Measurements from ENCODE around the gene MKRN1. TPM values are rescaled to one million over a fixed set of nuclear protein-coding genes. Genes with fewer than 3 reads are reported as not detected.
A peak's percentile ranks its signal among the peaks of the same experiment; 100 is the strongest.

The MKRN1 gene, protein sequence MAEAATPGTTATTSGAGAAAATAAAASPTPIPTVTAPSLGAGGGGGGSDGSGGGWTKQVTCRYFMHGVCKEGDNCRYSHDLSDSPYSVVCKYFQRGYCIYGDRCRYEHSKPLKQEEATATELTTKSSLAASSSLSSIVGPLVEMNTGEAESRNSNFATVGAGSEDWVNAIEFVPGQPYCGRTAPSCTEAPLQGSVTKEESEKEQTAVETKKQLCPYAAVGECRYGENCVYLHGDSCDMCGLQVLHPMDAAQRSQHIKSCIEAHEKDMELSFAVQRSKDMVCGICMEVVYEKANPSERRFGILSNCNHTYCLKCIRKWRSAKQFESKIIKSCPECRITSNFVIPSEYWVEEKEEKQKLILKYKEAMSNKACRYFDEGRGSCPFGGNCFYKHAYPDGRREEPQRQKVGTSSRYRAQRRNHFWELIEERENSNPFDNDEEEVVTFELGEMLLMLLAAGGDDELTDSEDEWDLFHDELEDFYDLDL
- 28.2 and 31.2 TPM in 2 replicates for total RNA-seq (2012; rRNA removed)

GRCh38 chr7:140479062-140479738 lies at the start of gene MKRN1:
Gene MKRN1 (minus strand): TSS chr7:140479505. CDS start chr7:140479344, 161 bp downstream.
- Histone ChIP-seq H3K9me3 (replicated peaks; ENCODE audit: low read length) (no peaks in the 10 kb centered on the region), H3K4me3 (ENCODE audit: low read length) (peak within 1 kb of the TSS; percentile 89), H3K4me1 (ENCODE audit: control insufficient read depth, insufficient read depth, low read length) (peaks cover 3% of the 10 kb centered on the region), H3K36me3 (ENCODE audit: insufficient read depth, low read length) (no peaks in the 10 kb centered on the region), H3K27me3 (ENCODE audit: control insufficient read depth, insufficient read depth, low read length) (peaks cover 10% of the 10 kb centered on the region), H3K4me2 (ENCODE audit: low read length) (peak within 1 kb of the TSS; percentile 93), H3K9ac (ENCODE audit: low read depth, low read length) (peak within 1 kb of the TSS; percentile 93)

DNA sequence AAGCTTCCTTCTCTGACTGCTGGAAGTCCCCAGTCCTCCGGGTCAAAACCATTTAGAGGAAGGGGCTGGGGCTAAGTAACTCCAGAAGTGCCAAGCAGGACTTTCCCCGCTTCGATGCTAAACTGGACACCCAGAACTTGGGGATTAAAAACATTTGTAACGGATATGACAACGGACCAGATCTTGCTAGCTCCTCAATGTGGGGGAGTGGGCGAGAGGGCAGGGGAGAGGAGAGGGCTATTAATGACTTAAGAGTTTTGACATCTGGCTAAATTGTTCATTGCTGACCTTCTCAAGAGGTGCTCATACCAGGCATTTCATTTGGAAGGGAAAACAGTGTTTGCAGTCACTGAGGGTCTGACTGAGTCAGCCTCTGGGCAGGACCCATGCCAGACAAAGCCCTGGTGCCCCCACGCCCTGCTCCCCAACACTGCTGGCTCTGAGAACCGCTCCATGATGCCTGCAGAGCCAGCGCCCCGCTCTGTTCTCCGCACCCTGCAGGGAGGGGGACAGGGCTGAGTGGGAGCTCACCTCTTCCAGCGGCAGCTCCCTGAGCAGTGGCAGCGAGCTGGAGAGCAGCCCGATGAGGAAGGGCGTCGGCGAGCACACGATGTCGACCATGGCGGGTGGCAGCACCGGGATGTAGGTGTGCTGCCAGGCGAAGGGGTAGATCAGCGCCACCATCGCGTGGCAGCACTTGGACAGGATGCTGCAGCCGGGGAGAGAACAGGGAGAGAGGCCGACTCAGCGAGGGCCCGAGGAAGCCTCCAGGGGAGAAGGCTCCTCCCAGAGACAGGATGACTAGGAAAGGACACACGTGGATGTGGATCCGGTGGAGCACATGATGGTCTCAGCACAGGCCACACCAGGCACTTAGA lies 47.7 kb upstream of the MKRN1 start:
- no peak overlapping the region for H3K9ac ChIP-seq (ENCODE audit: low read depth, low read length)
- H3K4me3 ChIP-seq (ENCODE audit: low read length): no peak overlapping the region
- H3K36me3 ChIP-seq (ENCODE audit: insufficient read depth, low read length): no peaks in the 10 kb centered on the region

DNA sequence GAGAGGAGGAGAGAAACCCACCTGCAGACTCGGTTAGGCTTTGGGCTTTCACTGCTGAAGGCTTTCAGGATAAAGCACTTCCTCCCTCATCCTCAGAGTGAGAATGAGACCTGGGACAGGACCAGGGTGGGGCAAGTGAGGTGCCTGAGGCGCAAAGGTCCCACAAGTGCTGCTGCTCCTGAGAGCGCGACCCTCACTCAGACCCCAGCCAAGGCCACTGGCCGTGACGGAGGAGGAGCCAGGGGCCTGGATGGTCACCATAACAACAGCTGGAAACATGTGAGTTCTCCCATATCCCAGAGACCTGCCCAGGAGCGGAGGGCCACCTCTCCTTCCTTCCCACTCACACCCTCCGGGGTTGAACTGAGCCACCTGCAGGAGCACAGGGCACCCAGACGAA lies 46.9 kb upstream of the MKRN1 start:
- Histone ChIP-seq H3K36me3 (ENCODE audit: insufficient read depth, low read length) (no peaks in the 10 kb centered on the region), H3K4me3 (ENCODE audit: low read length) (no peak overlapping the region), H3K9ac (ENCODE audit: low read depth, low read length) (no peak overlapping the region)

More for the DNA sequence above, 47.7 kb upstream of the MKRN1 start:
- Histone ChIP-seq H3K27me3 (ENCODE audit: control insufficient read depth, insufficient read depth, low read length) (no peaks in the 10 kb centered on the region), H3K4me1 (ENCODE audit: control insufficient read depth, insufficient read depth, low read length) (no peaks in the 10 kb centered on the region), H3K9me3 (replicated peaks; ENCODE audit: low read length) (no peaks in the 10 kb centered on the region), H3K4me2 (ENCODE audit: low read length) (no peak overlapping the region)

DNA sequence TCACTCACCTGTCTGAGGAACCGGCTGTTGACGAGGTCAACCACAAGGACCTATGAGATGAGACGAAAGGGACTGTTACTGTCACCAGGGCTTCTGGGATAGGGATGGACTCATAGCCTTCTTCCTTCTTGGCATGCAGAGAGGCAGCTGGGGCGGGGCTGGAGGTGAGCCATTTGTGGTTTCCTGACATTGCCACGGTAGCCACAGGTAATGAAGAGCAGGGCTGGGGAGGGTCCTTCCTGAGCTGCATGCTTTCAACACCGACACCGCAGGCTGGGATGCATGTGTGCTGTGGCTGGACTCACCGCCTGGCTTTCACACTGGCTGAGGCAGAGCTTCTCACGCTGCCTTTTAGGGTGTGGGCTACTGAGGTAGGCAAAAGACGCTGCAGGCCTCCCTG lies 46.4 kb upstream of the MKRN1 start:
- H3K36me3 ChIP-seq (ENCODE audit: insufficient read depth, low read length): no peaks in the 10 kb centered on the region
- no peak overlapping the region for H3K4me3 ChIP-seq (ENCODE audit: low read length)
- no peak overlapping the region for H3K4me2 ChIP-seq (ENCODE audit: low read length)
- H3K9ac ChIP-seq (ENCODE audit: low read depth, low read length): no peak overlapping the region
- no peaks in the 10 kb centered on the region for H3K27me3 ChIP-seq (ENCODE audit: control insufficient read depth, insufficient read depth, low read length)
- H3K4me1 ChIP-seq (ENCODE audit: control insufficient read depth, insufficient read depth, low read length): no peaks in the 10 kb centered on the region
- no peaks in the 10 kb centered on the region for H3K9me3 ChIP-seq (replicated peaks; ENCODE audit: low read length)

More for the DNA sequence above, 46.9 kb upstream of the MKRN1 start:
- Histone ChIP-seq H3K4me1 (ENCODE audit: control insufficient read depth, insufficient read depth, low read length) (no peaks in the 10 kb centered on the region), H3K9me3 (replicated peaks; ENCODE audit: low read length) (no peaks in the 10 kb centered on the region), H3K27me3 (ENCODE audit: control insufficient read depth, insufficient read depth, low read length) (no peaks in the 10 kb centered on the region), H3K4me2 (ENCODE audit: low read length) (no peak overlapping the region)

DNA sequence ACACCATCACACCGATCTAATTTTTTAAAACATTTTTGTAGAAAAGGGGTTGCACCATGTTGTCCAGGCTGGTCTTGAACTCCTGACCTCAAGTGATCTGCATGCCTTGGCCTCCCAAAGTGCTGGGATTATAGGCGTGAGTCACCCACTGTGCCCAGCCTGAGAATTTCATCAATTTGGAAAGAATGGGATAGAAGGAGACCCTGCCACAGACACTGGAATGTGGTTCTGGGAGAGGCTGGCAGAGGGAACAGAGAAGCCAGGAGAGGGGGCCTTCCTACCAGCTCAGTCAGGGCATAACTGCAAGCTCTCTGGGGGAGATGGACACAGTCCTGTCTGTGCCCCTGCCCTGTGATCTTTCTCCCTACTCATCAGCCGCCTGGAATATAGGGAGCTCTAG lies 42.1 kb upstream of the MKRN1 start:
- H3K4me2 ChIP-seq (ENCODE audit: low read length): no peak overlapping the region
- H3K9me3 ChIP-seq (replicated peaks; ENCODE audit: low read length): no peaks in the 10 kb centered on the region
- H3K4me1 ChIP-seq (ENCODE audit: control insufficient read depth, insufficient read depth, low read length): no peaks in the 10 kb centered on the region
- H3K36me3 ChIP-seq (ENCODE audit: insufficient read depth, low read length): no peaks in the 10 kb centered on the region
- no peak overlapping the region for H3K9ac ChIP-seq (ENCODE audit: low read depth, low read length)
- H3K4me3 ChIP-seq (ENCODE audit: low read length): no peak overlapping the region
- H3K27me3 ChIP-seq (ENCODE audit: control insufficient read depth, insufficient read depth, low read length): no peaks in the 10 kb centered on the region

GRCh38 chr7:140519007-140519399 lies 39.7 kb upstream of the MKRN1 start:
- Histone ChIP-seq H3K4me2 (ENCODE audit: low read length) (no peak overlapping the region), H3K36me3 (ENCODE audit: insufficient read depth, low read length) (no peaks in the 10 kb centered on the region), H3K9me3 (replicated peaks; ENCODE audit: low read length) (no peaks in the 10 kb centered on the region), H3K9ac (ENCODE audit: low read depth, low read length) (no peak overlapping the region), H3K27me3 (ENCODE audit: control insufficient read depth, insufficient read depth, low read length) (no peaks in the 10 kb centered on the region), H3K4me1 (ENCODE audit: control insufficient read depth, insufficient read depth, low read length) (no peaks in the 10 kb centered on the region), H3K4me3 (ENCODE audit: low read length) (no peak overlapping the region)

DNA sequence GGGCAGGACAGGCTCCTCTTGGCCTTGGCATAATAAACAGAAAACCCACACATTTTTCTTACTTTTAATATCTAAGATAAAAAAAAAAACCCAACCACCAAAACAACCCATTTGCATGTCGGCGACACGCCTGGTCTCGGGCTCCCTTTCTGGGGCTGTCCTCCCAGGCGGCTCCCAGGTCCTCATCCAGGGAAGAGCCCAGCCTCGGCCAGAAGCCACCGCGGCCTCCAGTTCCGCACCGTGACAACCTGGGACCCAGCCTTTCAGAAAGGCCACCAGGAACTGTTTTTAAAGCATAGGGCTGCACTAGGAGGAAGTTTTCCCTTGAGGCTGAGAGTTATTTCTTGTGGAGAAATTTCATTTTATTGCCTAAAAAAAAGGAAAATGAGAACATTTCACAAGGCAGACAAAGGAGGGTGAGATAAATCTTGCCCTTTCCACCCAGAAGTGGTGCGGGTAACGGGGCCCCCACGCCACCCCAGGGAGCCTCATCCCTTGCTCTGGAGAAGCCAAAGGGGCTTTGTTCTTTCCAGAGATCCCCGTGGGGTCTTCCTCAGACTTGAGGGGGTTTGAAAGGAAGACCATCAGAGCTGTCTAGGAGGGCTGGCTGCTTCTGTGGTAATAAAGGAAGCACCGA lies 39.2 kb upstream of the MKRN1 start:
- Histone ChIP-seq H3K4me2 (ENCODE audit: low read length) (no peak overlapping the region), H3K27me3 (ENCODE audit: control insufficient read depth, insufficient read depth, low read length) (no peaks in the 10 kb centered on the region), H3K4me1 (ENCODE audit: control insufficient read depth, insufficient read depth, low read length) (no peaks in the 10 kb centered on the region), H3K4me3 (ENCODE audit: low read length) (no peak overlapping the region), H3K9me3 (replicated peaks; ENCODE audit: low read length) (no peaks in the 10 kb centered on the region), H3K9ac (ENCODE audit: low read depth, low read length) (no peak overlapping the region), H3K36me3 (ENCODE audit: insufficient read depth, low read length) (no peaks in the 10 kb centered on the region)

DNA sequence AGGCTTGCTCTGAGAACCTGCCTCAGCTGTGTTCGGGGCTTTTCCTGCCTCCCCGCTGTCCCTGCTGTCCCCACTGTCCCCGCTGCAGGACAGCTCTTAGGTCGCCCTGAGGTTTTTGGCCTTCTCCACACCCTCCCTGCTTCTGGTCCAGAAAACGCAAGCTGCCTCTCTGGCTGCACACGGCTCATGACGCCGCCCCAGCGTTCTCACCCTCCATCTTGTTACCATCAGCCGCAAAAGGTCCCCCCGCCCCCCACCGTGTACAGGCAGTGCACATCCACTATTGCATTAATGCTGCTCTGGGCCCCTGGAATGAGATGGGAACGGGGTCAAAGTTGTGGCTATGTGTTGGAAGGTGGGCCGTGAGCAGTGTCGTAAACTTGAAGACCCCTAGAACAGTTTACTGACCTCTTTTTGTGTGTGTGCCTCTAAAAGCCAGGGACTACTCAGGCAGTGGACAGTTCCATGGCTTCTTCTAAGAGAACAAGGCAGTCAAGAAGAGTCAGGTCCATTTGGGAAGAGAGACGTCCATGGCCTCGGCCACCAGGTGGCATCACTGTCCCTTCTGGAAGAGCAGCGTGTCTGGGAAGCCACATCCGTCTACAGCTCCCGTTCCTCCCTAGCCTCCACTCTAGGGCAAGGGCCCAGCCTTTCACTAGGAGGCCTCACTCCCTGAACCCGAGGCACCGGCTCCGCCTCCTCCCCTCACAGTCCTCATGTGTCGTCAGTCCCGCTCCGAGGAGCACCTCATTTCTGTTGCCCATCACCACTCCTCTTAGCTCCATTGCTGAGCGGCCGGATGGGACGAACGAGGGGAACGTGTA lies 38.5 kb upstream of the MKRN1 start:
- Histone ChIP-seq H3K9me3 (replicated peaks; ENCODE audit: low read length) (no peaks in the 10 kb centered on the region), H3K36me3 (ENCODE audit: insufficient read depth, low read length) (no peaks in the 10 kb centered on the region), H3K4me2 (ENCODE audit: low read length) (peak overlapping the region; percentile 40), H3K4me3 (ENCODE audit: low read length) (no peak overlapping the region), H3K27me3 (ENCODE audit: control insufficient read depth, insufficient read depth, low read length) (no peaks in the 10 kb centered on the region), H3K9ac (ENCODE audit: low read depth, low read length) (no peak overlapping the region), H3K4me1 (ENCODE audit: control insufficient read depth, insufficient read depth, low read length) (no peaks in the 10 kb centered on the region)

- no peaks in the 10 kb centered on the region for H3K36me3 ChIP-seq (ENCODE audit: insufficient read depth, low read length)
- H3K4me3 ChIP-seq (ENCODE audit: low read length): no peak overlapping the region
Measured at GRCh38 chr7:140512317-140513000, 33.2 kb upstream of the MKRN1 start.

GRCh38 chr7:140509789-140510188 lies 30.5 kb upstream of the MKRN1 start:
- Histone ChIP-seq H3K4me2 (ENCODE audit: low read length) (no peak overlapping the region), H3K9ac (ENCODE audit: low read depth, low read length) (no peak overlapping the region), H3K36me3 (ENCODE audit: insufficient read depth, low read length) (no peaks in the 10 kb centered on the region), H3K27me3 (ENCODE audit: control insufficient read depth, insufficient read depth, low read length) (no peaks in the 10 kb centered on the region), H3K4me3 (ENCODE audit: low read length) (no peak overlapping the region), H3K9me3 (replicated peaks; ENCODE audit: low read length) (no peaks in the 10 kb centered on the region), H3K4me1 (ENCODE audit: control insufficient read depth, insufficient read depth, low read length) (peaks cover 4% of the 10 kb centered on the region)

More at GRCh38 chr7:140512317-140513000, 33.2 kb upstream of the MKRN1 start:
- no peaks in the 10 kb centered on the region for H3K9me3 ChIP-seq (replicated peaks; ENCODE audit: low read length)
- H3K4me2 ChIP-seq (ENCODE audit: low read length): no peak overlapping the region
- H3K27me3 ChIP-seq (ENCODE audit: control insufficient read depth, insufficient read depth, low read length): no peaks in the 10 kb centered on the region
- no peaks in the 10 kb centered on the region for H3K4me1 ChIP-seq (ENCODE audit: control insufficient read depth, insufficient read depth, low read length)
- no peak overlapping the region for H3K9ac ChIP-seq (ENCODE audit: low read depth, low read length)

All from skeletal muscle satellite cell (primary cell).